ENCODE results near the gene NIPSNAP2. TPM values are rescaled to one million over a fixed set of nuclear protein-coding genes. Genes with fewer than 3 reads are reported as not detected.
A peak's percentile ranks its signal among the peaks of the same experiment; 100 is the strongest.
"Not testable (repeated sequence)": the region's sequence is repeated elsewhere in the genome, so short reads cannot be mapped to it uniquely, and the experiment has no call there.

NIPSNAP2 gene
- 68.8 TPM for polyA plus RNA-seq (2013, experiment 1 of 2; ENCODE audit: insufficient read length)
- polyA plus RNA-seq (2013, experiment 2 of 2; ENCODE audit: insufficient read length), result 70.3 TPM

DNA sequence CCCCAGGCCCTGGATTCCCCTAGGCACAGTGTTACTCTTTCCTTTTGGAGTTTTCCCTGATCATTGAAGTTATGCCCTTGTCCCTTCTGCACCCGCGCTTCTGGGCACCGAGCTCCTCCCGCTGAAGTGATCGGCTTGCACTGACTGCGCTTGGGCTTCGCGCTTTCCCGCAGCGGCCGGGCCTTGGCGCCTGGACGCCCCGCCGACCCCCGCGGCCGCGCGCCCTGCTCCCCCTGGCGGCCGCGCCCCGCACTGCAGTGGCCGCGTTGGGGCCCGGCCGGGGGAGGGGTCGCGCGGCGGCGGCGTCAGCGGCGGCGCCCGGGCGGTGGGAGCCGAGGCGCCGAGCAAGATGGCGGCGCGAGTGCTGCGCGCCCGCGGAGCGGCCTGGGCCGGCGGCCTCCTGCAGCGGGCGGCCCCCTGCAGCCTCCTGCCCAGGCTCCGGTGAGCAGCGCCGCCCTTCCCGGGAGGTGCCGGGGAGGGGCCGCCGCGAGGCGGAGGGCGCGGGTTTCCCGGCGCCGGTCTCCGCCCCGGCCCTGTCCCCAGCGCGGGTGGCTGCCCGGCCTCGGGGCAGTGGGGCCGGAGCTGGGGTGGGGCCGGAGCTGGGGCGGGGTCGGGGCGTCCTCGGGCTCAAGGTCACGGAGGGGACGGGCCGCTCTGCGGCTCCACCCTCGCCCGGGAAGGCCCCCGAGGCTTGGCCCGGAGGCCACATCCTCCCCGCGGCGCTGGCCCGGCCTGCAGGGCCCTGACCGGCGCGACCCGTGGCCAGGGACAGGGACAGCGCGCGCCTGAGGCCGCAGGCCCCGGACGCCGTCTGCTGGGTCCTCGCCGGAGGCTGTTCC is at the start of gene NIPSNAP2:
NIPSNAP2 (plus strand) TSS at position 325 of the 839 bp plus-strand sequence; CDS start at position 350, 25 bp downstream.
- peak; percentile 69 for DNase-seq

DNA sequence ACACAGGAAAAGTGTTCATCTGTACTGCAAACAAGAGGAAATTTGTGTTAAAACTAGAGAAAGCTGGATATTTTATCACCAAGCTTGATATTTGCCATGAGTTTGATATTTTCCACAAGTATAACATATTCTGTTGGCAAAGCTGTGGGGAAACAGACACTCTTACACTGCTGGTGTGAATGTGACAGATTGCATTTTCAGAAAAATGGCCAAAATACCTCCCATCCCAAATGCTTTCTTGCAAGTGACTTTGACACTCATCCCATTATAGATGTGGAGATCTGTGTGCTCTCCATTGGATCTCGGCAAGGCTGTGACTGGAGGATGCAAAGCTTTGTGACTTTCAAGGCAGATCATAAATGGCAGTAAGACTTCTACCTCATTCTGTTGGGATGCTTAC is 46.6 kb upstream of the NIPSNAP2 start:
- no peak for DNase-seq

DNA sequence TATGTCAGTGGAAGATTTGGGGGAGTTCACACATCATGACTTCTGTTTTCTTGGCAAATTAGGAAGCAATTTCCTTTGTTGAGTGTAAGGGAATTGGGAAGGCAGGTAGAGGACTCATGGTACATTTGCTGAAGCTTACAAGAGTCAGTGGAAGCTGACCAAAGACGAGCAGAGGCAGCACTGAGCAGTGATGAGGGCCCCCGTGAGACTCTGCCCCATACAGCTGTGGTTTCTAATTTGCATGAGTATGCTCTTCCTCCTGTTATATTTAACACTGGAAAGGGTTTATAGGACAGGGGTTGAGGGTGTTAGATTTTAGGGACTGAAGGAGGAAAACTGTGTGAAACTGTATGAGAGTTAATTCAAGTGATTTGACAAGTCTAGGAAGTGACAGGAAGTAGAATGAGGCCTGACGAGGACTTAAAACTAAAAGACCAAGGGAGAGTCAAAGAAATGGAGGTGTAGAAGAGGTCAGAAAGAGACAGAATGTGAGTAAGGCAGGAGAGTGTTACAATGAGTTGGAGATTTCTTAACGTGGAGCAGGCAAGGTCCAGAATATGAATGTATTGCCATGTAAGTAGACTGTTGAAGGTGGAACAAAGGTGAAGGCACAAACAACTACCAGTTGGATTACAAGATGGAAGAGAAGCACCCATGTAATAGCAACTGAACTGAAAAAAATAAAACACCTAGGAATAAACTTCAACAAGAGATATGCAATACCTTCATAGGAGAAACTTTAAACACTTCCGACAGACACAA is 36.2 kb upstream of the NIPSNAP2 start:
- no peak for DNase-seq

DNA sequence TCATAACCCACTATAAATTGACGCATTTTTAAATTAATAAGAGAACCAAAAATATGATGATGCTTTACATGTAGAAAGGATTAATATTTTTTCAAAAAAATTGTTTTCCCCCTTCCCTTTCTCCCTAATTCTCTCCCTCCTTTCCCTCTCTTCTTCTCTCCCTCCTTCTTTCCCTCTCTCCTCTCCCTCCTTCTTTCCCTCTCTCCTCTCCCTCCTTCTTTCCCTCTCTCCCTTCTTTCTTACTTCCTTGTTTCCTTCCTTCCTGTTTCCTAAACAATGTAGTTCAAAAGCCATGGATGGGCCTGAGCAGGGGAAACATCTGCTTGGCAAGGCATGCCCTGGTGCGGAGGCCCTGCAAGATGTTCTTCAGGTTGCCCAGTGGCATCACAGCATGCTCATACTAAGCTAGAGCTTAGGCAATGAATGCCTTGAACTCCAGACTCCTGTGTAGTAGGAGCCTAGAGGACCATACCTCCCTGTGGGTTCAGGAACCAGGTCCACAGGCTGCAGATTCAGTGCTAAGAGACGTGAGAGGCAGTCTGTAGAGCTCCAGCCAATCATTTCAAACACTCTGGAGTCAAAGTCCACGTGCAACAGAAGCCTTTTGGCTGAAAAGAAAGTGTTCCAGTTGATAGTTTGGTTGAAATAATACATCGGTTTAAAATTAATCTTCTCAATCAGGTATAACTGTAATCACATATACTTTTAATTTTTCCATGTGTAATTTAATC is 32.8 kb upstream of the NIPSNAP2 start:
- DNase-seq, result no peak

DNA sequence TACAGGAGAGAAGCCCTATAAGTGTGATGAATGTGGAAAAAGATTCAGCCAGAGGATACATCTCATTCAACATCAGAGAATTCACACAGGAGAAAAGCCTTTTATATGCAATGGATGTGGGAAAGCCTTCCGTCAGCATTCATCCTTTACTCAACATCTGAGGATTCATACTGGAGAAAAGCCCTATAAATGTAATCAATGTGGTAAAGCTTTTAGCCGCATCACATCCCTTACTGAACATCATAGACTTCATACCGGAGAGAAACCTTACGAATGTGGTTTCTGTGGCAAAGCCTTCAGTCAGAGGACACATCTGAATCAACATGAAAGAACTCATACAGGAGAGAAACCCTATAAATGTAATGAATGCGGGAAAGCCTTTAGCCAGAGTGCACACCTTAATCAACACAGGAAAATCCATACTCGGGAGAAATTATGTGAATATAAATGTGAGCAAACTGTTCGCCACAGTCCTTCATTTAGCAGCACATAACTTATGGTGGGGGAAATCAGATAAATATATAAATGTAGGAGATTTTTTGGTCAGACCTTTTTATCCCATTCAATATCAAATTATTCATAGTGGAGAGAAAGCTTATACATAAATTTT is 24.8 kb upstream of the NIPSNAP2 start:
- no peak for DNase-seq

DNA sequence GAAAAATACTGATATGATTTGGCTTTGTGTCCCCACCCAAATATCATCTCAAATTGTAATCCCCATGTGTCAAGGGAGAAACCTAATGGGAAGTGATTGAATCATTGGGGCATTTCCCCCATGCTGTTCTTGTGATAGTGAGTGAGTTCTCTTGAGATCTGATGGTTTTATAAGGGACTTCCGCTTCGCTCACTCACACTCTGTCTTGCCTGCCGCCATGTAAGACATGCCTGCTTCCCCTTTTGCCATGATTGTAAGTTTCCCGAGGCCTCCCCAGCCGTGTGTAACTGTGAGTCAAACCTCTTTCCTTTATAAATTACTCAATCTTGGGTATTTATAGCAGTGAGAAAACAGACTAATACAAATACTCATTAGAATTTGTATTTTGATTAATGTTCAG is 17.8 kb upstream of the NIPSNAP2 start:
- DNase-seq, result no peak

DNA sequence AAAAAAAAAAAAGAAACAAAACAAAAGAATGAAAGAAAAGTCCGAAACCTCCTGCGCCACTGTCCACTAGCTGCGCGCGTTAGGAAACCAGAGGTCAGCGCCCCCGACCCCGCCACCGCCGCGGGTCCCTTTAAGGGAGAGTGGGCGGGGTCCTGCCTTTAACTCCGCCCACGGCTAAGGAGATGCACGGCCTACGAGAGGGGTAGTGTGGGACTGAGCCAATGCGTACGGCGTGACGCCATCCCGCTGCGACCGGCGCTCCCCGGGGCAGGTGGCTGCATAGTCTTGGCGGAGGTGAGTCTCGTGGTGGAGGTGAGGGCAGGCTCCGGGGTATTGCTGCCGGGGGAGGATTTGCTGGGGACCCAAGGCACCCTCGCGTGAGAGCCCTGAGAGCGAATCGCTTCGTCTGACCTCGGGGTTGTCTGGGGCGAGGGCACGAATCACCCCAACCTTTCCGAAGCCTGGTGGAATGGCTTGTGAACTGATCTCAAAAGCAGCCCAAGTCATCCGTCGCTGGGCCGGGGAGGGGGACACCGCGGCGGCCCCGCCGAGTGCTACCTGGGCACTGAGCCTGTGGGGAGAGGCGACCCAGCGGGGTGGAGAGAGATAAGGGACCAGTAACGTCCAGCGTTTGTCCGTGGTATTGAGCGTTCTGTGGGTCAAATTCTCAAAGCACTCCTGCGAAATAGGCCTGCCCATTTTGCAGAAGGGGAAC is 12.6 kb upstream of the NIPSNAP2 start, which contains the start of gene MRPS17:
MRPS17 (plus strand) TSS at position 241 of the 715 bp plus-strand sequence. CDS start 1,319 bp downstream, outside the sequence.
- peak; percentile 83 for DNase-seq

DNA sequence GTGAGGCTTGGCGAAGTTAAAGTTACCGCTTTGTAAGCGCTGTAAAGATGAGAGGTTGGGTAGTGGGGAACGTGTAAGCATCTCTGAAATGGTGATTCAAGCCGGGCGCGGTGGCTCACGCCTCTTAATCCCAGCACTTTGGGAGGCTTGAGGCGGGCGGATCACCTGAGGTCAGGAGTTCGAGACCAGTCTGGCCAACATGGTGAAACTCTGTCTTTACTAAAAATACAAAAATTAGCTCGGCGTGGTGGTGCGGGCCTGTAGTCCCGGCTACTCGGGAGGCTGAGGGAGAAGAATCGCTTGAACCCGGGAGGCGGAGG is 12.1 kb upstream of the NIPSNAP2 start:
- not testable (repeated sequence) for DNase-seq

DNA sequence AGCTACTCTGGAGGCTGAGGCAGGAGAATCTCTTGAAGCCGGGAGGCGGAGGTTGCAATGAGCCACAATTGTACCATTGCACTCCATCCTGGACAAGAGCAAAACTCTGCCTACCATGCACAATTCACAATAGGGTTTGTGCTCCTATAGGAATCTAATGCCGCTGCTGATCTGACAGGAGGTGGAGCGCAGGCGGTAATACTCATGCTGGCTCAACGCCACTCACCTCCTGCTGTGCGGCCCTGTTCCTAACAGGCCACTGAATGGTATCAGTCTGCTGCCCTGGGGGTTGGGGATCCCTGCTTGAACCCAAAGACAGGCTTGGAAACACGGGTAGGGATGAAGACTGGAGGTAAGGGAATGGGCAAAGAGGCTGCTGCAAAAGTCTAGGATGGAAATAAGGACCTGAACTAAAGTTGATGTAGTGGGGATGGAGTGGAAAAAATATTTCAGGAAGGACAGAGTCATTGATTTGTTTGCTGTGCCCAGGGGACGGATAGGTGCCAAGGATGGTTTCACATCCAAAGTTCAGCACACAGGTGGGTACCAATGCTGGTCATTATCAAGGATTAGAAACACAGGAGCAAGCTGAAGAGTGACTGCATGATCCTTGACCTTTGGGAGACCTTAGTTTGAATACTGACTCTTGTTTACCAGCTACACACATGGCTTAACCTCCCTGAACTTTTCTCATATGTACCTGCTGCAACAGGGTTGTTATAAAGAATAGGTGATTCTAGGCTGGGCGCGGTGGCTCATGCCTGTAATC is 10.5 kb upstream of the NIPSNAP2 start:
- no peak for DNase-seq

DNA sequence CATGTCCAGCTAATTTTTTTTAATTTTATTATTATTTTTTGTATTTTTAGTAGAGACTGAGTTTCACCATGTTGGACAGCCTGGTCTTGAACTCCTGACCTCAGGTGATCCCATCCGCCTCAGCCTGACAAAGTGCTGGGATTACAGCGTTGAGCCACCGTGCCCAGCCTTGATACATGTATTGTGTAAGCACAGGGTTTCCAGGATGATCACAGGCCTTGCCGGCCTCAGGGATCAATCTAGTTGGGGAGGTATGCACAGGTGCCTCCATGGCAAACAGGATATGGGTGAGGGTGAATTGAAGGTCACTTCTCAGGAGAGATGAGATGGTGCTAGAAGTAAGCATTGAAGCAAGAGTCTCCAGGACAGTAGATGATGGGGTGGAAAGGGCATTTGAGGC is 7.2 kb upstream of the NIPSNAP2 start:
- no peak for DNase-seq

DNA sequence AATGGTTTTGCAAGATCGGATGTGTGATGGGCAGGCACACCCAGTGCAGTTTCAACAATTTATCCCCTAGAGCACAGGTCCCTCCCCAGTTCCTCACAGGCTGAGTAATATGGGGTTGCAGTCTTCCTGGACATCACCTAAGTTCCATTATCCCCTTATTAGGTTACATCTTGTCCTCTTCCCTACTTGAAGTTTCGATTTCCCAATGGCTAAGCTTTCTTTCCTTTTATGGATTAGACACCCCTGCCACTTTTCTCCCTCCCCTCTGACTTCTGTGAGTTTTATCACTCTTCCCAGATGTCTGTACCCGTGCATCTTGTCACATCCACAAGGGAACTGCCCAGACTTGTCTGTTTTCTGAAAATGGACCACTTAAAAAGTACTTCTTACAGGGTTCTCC is 2.4 kb upstream of the NIPSNAP2 start:
- peak; percentile 38 for DNase-seq

DNA sequence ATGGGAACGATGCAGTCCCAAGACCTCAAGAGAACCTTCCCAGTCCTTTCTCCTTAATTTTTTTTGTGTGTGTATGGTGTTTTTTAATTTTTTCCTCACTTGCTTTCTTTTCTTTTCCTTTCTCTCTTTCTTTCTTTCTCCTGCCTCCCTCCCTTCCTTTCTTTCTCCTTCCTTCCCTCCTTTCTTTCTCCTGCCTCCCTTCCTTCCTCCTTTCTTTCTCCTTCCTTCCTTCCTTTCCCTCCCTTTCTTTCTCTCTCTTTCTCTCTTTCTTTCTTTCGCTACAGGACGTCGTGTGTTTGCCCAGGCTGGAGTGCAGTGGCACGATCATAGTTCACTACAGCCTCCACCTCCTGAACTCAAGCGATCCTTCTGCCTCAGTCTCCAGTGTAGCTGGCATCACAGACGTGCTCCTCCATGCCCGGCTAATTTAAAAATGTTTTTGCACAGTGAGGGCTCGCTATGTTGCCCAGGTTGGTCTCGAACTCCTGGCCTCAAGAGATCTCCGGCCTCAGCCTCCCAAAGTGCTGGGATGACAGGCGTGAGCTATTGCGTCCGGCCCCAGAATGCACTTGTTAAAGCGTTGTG is 709 bp upstream of the NIPSNAP2 start:
- no peak for DNase-seq

DNA sequence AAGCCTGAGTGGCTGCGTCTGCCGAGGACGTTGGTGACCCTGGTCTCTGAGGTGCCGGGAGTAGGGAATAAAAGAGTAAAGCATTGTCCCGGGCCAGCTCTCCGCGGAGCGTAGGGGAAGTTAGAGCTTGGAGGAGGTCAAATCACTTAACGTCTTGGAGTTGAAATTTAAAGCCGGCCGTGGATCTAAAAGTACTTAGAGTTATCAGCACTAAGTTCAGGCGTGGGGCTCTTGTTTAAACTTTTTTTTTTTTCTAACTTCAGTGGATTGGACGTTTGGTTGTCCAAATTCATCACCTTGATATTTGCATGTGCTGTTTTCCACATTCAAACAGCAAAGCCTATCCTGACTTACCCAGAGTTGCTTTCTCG is 700 bp downstream of the NIPSNAP2 start:
- peak; percentile 30 for DNase-seq

DNA sequence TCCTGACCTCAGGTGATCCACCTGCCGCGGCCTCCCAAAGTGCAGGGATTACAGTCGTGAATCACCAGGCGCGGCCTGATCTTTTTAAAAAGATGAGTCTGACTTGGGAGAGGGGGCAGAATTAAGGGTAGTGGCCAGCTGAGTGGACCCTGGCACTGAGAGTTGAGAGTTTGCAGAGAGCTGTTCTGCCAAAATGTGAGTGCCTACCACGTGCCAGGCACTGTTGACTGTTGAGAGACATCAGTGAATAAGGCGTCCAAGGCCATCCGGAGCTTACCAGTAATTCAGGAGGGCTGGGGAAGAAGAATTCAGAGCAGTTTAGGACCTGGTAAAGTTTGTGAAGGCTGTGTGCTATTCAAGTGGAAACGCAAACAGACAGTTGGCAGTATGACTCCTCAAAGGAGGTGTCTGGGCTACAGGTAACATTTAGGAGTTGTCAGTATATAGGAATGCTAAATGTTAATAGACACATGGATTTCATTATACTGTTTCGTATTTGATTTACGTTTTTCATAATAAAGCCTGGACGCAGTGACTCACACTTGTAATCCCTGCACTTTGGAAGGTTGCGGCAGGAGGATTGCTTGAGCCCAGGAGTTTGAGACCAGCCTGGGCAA is 1.5 kb downstream of the NIPSNAP2 start:
- DNase-seq, result peak; percentile 87

DNA sequence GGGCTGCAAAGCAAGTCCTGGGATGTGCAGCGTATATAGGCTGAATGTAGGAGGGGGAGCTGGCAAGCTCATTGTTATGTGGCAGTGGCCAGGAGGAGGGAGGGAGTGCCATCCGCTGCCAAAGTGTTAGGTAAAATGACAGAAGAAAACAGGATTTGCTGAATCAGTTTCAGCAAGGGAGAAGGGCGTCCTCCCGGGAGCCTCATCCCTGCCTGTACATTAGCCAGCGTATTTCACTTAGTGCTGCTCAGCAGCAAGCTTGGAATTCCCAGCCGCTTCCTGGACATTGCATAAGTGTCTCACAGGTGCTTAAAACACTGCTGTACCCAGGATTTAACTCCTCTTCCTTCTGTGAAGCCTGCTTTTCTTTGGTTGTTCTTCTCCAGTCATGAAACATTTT is 2.5 kb downstream of the NIPSNAP2 start:
- DNase-seq, result peak; percentile 23

DNA sequence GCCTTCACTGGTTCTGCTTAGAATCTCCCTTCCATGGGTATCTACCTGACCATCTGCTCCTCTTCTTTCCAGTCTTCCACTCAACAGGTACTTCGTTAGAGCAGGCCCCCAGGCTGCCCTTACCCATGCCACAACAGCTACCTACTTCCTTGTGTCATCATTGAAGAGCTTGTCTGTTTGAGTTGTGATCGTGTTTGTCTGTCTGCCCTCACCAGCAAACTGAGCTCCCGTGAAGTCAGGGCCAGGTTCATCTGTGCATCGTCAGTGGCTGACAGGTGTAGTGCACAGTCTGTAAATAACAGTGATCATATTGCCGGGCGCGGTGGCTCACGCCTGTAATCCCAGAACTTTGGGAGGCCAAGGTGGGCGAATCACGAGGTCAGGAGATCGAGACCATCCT is 5.0 kb downstream of the NIPSNAP2 start:
- no peak for DNase-seq

DNA sequence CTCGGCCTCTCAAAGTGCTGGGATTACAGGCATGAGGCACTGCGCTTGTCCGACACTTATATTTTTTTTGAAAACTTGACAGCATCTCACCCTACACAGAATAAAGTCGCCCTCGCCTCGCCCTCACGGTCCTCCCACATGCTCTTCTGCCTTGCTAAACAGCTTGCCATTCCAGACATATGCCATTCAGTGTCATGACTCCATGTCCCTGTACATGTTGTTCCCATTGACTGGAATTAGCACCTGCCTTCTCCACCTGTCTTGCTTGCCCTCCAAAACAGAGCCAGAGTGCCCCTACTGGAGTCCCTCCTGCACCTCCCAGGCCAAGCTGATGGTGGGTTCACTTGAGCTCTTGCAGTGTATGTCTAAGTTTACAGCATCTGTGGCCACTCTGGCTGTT is 6.2 kb downstream of the NIPSNAP2 start:
- DNase-seq, result no peak

DNA sequence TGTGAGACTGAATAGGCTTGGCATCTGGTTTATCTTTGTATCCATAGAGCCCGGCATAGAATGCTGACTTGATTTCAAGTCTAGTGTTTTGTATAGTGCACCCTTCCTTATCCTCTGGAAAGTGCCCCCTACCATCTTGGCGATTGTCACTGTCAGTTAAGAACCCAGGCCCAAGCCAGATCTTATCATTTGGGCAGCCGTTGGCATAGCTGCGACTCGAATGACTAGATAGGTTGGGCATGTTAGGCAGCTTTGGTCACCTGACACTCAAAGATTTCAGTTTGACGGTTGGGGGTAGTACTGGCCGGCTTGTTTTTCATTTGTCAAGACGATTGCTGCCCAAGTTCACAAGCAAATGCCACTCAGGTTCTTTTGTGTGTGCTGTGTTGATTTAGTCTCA is 6.6 kb downstream of the NIPSNAP2 start:
- no peak for DNase-seq

DNA sequence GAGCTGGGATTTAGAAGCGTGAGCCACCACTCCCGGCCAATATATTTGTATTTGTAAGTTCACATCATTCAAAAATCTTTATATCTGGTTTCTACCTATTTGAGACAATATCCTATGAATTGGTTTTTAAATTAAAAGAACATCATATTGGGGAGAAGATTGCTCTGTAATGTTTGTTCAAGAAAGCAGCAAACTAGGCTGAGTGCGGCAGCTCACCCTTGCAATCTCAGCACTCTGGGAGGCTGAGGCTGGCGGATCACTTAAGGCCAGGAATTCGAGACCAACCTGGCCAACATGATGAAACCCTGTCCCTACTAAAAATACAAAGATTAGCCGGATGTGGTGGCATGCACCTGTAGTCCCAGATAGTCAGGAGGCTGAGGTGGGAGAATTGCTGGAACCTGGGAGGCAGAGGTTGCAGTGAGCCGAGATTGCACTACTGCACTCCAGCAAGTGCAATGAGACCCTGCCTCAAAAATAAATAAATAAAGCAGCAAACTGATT is 9.4 kb downstream of the NIPSNAP2 start:
- no peak for DNase-seq

Measured in fibroblast of skin of abdomen (primary cell).